ENCODE measurements around the gene SPDYA.

DNA sequence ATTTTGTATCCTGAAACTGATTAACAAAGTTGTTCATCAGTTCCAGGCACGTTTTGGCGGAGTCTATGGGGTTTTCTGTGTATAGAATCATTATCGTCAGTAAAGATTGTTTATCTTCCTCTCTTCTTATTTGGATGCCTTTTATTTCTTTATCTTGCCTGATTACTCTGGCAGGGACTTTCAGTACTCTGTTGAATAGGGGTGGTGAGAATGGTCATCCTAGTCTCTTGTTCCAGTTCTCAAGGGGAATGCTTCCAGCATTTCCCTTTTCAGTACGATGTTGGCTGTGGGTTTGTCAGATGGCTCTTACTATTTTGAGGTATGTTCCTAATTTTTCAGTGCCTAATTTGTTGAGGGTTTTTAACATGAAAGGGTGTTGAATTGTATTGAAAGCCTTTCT, 14.0 kb upstream of the SPDYA start:
- TF ChIP-seq CTCF (conservative IDR thresholded peaks at IDR 0.05; ENCODE audit: low read depth, low read length) (no peak), EZH2 (IDR thresholded peaks at IDR 0.05; ENCODE audit: low read length, unreplicated experiment) (no peak), EZH2phosphoT487 (IDR thresholded peaks at IDR 0.05; ENCODE audit: borderline replicate concordance, low read length) (no peak)
